ENCODE results near the gene MED25.

GRCh38 chr19:49883094-49883493, 65.0 kb downstream of the MED25 start:
- TF ChIP-seq CTCF (conservative IDR thresholded peaks at IDR 0.05) = no peak
- no peak for TF ChIP-seq EZH2 (IDR thresholded peaks at IDR 0.05; ENCODE audit: low read depth)
